PFSK-1 (cell line): ENCODE results near the gene F12.

Experiments used
- FOXP2 ChIP-seq: optimal IDR thresholded peaks from 2 replicates; pipeline ENCODE3; 2011; ENCODE audit warnings: borderline replicate concordance, control low read depth, inconsistent platforms; ENCODE audit not compliant: insufficient read depth; ENCODE audit errors: extremely low read length, extremely low read depth
- POLR2AphosphoS5 ChIP-seq: IDR thresholded peaks from 2 replicates; pipeline ENCODE4 v1.6.1; 2012; ENCODE audit warnings: low read depth, mild to moderate bottlenecking, control low read depth, low read length, moderate library complexity
- REST ChIP-seq, 2 experiments: IDR thresholded peaks; 2 replicates each; pipeline versions ENCODE4 v1.6.1 to v1.8.0; 2011 to 2012; ENCODE audit warnings: low read depth in 2 of 2, low read length in 2 of 2, control low read depth in 1 of 2, inconsistent platforms in 1 of 2, mild to moderate bottlenecking in 1 of 2, moderate library complexity in 1 of 2; ENCODE audit not compliant: insufficient read depth in 1 of 2
- SIN3A ChIP-seq: IDR thresholded peaks from 2 replicates; pipeline ENCODE4 v1.6.1; 2012; ENCODE audit warnings: mild to moderate bottlenecking, low read length, moderate library complexity, borderline replicate concordance; ENCODE audit not compliant: insufficient read depth
- TAF1 ChIP-seq: IDR thresholded peaks from 2 replicates; pipeline ENCODE4 v1.6.1; 2012; ENCODE audit warnings: low read length, control low read depth, borderline replicate concordance; ENCODE audit not compliant: insufficient read depth

The F12 gene

DNA sequence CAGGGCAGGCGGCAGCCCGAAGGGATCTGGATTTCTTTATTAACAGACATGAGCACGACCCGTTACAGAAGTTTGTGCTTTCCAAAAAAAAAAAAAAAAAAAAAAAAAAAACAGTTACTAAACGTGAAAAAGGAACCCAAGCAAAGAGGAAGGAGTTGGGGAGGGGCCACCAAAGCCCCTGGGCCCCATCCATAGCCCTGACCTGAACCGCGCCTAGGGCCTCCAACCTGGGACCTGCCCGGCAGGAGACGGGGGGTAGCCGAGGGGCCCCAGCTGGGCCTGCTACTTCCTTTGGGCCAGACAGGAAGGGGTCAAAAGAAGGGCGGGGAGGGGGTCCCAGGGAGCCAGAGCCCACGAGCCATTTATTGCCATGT lies 47.2 kb upstream of the F12 start:
- TF ChIP-seq TAF1 (no peak), POLR2AphosphoS5 (no peak), REST (IDR thresholded peaks at IDR 0.05; ENCODE audit: insufficient read depth in 1 of 2, low read depth in 2 of 2, low read length in 2 of 2) (no peak), FOXP2 (no peak), SIN3A (no peak)

DNA sequence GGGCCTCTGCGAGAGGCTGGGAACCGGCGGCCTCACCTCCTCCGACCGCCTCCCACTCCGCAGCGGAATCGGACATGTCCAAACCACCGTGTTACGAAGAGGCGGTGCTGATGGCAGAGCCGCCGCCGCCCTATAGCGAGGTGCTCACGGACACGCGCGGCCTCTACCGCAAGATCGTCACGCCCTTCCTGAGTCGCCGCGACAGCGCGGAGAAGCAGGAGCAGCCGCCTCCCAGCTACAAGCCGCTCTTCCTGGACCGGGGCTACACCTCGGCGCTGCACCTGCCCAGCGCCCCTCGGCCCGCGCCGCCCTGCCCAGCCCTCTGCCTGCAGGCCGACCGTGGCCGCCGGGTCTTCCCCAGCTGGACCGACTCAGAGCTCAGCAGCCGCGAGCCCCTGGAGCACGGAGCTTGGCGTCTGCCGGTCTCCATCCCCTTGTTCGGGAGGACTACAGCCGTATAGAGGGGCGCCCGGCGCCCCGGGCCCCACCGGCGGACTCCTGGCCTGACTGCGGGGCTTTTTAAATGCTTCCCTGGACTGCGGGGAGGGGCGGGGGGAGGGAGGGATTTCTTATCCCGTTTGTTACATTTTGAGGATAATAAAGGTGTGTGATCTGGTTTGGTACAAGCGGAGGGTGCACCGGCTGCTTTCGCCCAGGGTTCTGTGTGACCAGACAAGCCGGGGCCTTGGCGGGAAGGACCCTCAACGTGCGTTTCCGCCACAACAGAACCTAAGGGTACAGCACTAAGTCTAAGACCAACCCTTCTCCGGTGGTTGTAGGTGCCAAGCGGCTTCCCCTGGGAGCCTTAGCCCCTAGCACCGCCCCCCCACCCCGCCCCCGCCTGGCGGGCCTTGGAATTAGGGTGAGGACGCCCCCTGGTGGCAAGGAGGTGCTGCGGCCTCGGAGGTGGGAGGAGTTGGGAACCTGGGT lies 46.6 kb upstream of the F12 start:
- 0 out of 2 replicates have a peak, but pooled peaks have one; percentile 58 for TF ChIP-seq SIN3A
- no peak for TF ChIP-seq REST (IDR thresholded peaks at IDR 0.05; ENCODE audit: insufficient read depth in 1 of 2, low read depth in 2 of 2, low read length in 2 of 2)
- TF ChIP-seq POLR2AphosphoS5: peak; percentile 31; the same call in 1 of the 2 replicates

GRCh38 chr5:177455036-177455660 lies 45.8 kb upstream of the F12 start:
- no peak; the same call in 1 of the 2 replicates for TF ChIP-seq SIN3A
- no peak for TF ChIP-seq TAF1
- no peak for TF ChIP-seq FOXP2
- no peak for TF ChIP-seq POLR2AphosphoS5
- TF ChIP-seq REST (IDR thresholded peaks at IDR 0.05; ENCODE audit: insufficient read depth in 1 of 2, low read depth in 2 of 2, low read length in 2 of 2): no peak

DNA sequence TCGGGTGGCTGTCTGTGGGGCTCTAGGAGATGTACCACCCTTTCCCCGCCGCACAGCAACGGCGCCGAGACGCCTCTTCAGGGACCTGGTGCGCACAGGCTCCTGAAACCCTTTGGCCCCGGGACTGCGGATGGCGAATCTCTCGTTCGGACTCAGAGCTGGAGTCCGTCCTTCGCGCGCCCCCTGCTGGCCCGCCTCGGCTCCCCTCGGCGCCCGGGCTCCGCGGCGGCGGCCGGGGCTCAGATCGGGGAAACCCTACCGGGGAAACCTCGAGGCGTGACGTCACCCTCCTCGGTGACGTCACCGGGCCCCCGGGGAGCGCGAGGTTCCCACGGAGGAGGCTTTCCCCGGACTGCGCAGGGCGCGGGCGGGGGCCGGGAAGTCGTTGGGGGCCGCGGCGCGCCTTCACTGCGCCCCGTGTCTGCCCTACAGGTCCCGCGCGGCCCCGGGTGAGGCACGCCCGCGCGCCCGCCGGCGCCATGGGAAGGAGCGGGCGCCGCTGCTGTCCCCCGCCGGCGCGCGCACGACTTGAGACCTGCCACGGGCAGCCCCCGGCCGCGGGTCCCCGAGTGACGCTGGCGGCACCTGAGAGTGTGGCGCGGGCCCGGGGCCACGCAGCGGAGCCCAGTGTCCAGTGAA lies 45.2 kb upstream of the F12 start:
- TF ChIP-seq SIN3A: no peak

DNA sequence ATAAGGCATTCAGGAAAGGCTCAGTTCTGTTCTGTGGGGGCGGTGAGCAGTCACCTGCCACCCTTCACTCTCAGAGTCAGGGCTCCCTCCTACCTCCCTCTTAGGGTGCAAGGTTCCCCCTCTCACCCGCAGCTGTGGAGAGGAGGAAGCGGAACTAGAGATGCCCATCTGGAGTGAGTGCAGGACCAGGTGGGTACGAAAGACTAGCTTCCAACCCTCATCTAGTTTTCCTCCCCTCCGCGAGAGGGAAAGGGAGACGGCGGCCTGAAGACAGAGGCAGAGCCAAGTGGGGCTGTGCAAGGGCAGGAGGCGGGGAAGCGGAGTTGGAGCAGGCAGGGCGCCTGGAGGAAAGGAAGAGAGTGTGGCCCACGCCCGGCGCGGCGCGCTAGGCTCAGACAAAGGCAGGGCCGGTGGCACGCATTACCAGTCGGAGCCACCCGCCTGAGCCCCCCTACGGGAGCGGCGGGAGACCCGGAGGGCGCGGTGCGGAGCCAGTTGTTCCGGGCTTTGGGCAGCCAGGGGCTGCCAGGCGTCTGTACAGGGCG lies 44.6 kb upstream of the F12 start:
- TF ChIP-seq TAF1 (no peak), SIN3A (no peak), REST (IDR thresholded peaks at IDR 0.05; ENCODE audit: insufficient read depth in 1 of 2, low read depth in 2 of 2, low read length in 2 of 2) (no peak), POLR2AphosphoS5 (no peak), FOXP2 (no peak)
